Natural killer cell (primary cell): ENCODE measurements around the gene CDK3. TPM values are rescaled to one million over a fixed set of nuclear protein-coding genes. Genes with fewer than 3 reads are reported as not detected.
A peak's percentile ranks its signal among the peaks of the same experiment; 100 is the strongest.

Source experiments
- ATAC-seq, 3 donors: fragments of 150-1000 bp in 2 of 3; fragments of 200-7000 bp in 1 of 3; cut with Tn5 transposase; 1 replicate in 1 of 3; 2 replicates in 2 of 3; pipeline ENCODE4 v1.10.0; 2021; ENCODE audit warnings: mild to moderate bottlenecking in 2 of 3, moderate library complexity in 2 of 3
- DNase-seq, 2 donors: peaks; one replicate each; pipeline versions ENCODE4 v3.0.0 to v3.0.0-alpha.2; 2013 to 2021; ENCODE audit warnings: mixed read lengths in 1 of 2
- H3K27ac ChIP-seq: one replicate; pipeline ENCODE4 v1.5.1; 2013; ENCODE audit warnings: mild to moderate bottlenecking, low read length
- H3K27me3 ChIP-seq: one replicate; pipeline ENCODE4 v1.6.1; 2013; ENCODE audit warnings: low read length; ENCODE audit not compliant: control insufficient read depth, insufficient read depth
- H3K36me3 ChIP-seq: one replicate; pipeline ENCODE4 v1.6.1; 2013; ENCODE audit warnings: low read length; ENCODE audit not compliant: control insufficient read depth, insufficient read depth
- H3K4me1 ChIP-seq: one replicate; pipeline ENCODE4 v1.6.1; 2013; ENCODE audit warnings: low read length; ENCODE audit not compliant: control insufficient read depth, insufficient read depth
- H3K4me3 ChIP-seq: one replicate; pipeline ENCODE4 v1.5.1; 2013; ENCODE audit warnings: low read length
- H3K9me3 ChIP-seq: one replicate; pipeline ENCODE4 v1.6.1; 2013; ENCODE audit warnings: low read length; ENCODE audit not compliant: control insufficient read depth, insufficient read depth
- H3K27ac Mint-ChIP-seq, 2 donors: one replicate each; pipeline ENCODE4 v1.8.0; 2022; ENCODE audit warnings: mild to moderate bottlenecking in 2 of 2, mixed read lengths in 2 of 2, moderate library complexity in 1 of 2
- H3K27me3 Mint-ChIP-seq, 2 donors: one replicate each; pipeline ENCODE4 v1.8.0; 2022; ENCODE audit warnings: low read depth in 2 of 2, mixed read lengths in 2 of 2
- H3K36me3 Mint-ChIP-seq: one replicate; pipeline ENCODE4 v1.8.0; 2022; ENCODE audit warnings: mixed read lengths
- H3K4me1 Mint-ChIP-seq, 2 donors: one replicate each; pipeline ENCODE4 v1.8.0; 2022; ENCODE audit warnings: mixed read lengths in 2 of 2
- H3K4me3 Mint-ChIP-seq: one replicate; pipeline ENCODE4 v1.8.0; 2022; ENCODE audit warnings: mild to moderate bottlenecking, moderate library complexity, mixed read lengths
- H3K9me3 Mint-ChIP-seq, 2 donors: one replicate each; pipeline ENCODE4 v1.8.0; 2022; ENCODE audit warnings: mixed read lengths in 2 of 2
- WGBS: methylation state at CpG from one replicate; pipeline ENCODE4 v1.1.7; 2013; ENCODE audit warnings: missing lambda C conversion rate; ENCODE audit not compliant: insufficient coverage; 5-methylcytosine and 5-hydroxymethylcytosine counted together
- intact Hi-C: fragments of 100-400 bp; cut with micrococcal nuclease; formaldehyde crosslinking; loops from one replicate; pipeline ENCODE4 v1.14.2; 2022
- total RNA-seq, 4 donors: library from RNA; stranded (reverse); fragments of 120-200 nt in 1 of 4; gene quantifications; one replicate each; pipeline versions ENCODE4 v1.2.3 to v1.2.4, GENCODE V29; 2013 to 2022
- TF ChIP-seq, protein P1 (sequence below): fragments of 200-600 bp; IDR thresholded peaks from one replicate; pipeline ENCODE4 v1.8.0; 2022; ENCODE audit warnings: antibody characterized with exemption

CDK3 gene
- total RNA-seq, 3 donors from 2014 or later (not counting 1 experiment from before 2014, with no cell fraction given), result 5.5 to 13.6 (median 13.5) TPM

DNA sequence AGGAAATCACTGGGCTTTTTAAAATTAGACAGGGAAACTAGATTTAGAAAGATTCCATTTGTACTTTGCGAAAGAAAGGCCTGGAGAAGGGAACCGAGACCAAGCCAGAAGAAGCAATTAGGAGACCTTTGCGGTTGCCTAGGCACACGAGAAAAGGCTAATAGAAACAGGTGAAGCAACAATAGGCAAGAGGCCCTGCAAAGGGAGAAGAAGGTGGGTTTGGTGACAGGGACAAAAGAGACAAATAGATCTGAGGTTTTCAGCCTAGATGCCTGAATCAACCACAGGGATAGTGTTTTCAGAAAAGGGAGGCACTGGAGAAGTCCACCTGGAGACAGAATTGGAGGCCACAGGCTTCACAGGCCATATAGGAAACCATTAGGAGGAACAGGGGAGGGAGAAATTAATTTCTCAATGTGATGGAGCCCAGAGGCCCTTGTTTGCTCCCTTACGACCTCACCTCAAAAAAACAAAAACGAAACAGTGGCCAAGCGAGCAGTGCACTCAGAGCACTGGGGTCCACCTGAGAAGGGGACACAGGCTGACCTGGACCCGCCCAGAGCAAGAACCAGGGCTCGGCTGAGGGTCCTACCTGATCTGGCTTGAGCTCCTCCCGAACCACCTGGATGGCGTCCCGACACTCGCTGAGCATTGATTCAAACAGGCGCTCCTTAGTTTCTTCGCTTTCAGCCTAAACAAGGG lies 49.3 kb downstream of the CDK3 start:
- H3K4me1 ChIP-seq, result no peaks in the 10 kb centered on the region
- H3K9me3 ChIP-seq, result no peaks in the 10 kb centered on the region
- no peak overlapping the region for H3K4me3 ChIP-seq
- H3K27ac ChIP-seq, result no peak overlapping the region
- peaks cover 79% of the 10 kb centered on the region for H3K36me3 ChIP-seq
- WGBS, result 97% methylated on average over 15 of the region's 15 CpGs
- Mint-ChIP-seq H3K36me3 (peaks cover 28% of the 10 kb centered on the region), H3K27ac (peak overlapping the region in 1 of 2 donors; percentile 33), H3K9me3 (no peaks in the 10 kb centered on the region), H3K4me1 (peaks cover 0 to 15% of the 10 kb centered on the region in 2 donors), H3K4me3 (no peak overlapping the region), H3K27me3 (no peaks in the 10 kb centered on the region)
- ATAC-seq (no peak), DNase-seq (no peak)
- H3K27me3 ChIP-seq, result no peaks in the 10 kb centered on the region
- intact Hi-C loops, result no loop called here
- TF ChIP-seq, protein P1, sequence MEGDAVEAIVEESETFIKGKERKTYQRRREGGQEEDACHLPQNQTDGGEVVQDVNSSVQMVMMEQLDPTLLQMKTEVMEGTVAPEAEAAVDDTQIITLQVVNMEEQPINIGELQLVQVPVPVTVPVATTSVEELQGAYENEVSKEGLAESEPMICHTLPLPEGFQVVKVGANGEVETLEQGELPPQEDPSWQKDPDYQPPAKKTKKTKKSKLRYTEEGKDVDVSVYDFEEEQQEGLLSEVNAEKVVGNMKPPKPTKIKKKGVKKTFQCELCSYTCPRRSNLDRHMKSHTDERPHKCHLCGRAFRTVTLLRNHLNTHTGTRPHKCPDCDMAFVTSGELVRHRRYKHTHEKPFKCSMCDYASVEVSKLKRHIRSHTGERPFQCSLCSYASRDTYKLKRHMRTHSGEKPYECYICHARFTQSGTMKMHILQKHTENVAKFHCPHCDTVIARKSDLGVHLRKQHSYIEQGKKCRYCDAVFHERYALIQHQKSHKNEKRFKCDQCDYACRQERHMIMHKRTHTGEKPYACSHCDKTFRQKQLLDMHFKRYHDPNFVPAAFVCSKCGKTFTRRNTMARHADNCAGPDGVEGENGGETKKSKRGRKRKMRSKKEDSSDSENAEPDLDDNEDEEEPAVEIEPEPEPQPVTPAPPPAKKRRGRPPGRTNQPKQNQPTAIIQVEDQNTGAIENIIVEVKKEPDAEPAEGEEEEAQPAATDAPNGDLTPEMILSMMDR, result no peak

DNA sequence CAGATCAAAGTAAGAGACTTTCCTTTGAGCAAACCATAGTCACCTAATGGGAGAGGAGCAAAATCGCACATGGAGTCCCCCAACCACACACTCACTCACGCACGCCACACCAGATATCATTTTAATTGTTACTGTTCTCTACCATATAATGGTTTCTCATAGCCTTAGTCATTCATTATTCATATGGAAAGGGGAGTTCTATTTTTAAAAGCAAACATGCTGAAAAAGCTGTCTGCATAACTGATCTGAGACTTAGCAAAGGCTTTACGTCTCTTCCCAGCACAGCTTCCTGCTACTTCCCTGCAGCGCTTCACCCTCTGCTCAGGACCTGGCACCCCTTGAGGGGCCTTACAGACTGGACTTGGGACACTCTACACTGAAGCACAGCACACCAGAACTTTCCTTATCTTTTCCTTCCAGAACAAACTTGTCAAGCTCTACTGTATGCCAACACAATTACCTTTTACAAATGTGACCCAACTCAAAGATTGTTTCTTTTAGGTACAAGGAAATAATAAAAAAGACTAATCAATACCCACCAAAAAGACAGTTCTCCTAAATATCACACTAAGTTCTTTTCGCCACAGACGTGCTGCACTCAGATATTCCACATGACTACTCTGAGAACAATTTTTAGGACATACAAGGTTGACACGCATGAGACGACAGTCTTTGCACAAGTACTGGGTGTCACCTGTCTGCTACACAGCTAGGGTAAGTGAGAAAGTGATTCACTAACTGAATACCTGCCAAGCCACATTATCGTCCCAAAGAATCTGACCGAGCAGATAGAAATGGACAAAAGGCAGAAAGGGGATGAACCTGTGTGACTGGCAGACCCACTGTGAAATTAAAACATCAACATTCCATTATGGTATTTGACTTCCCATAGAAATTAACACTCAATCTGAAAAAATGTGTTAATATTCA lies 50.1 kb downstream of the CDK3 start:
- Histone ChIP-seq H3K36me3 (peaks cover 76% of the 10 kb centered on the region), H3K4me3 (no peak overlapping the region), H3K27me3 (no peaks in the 10 kb centered on the region), H3K9me3 (no peaks in the 10 kb centered on the region), H3K27ac (no peak overlapping the region), H3K4me1 (no peaks in the 10 kb centered on the region)
- Mint-ChIP-seq H3K9me3 (no peaks in the 10 kb centered on the region), H3K27ac (peak overlapping the region in 1 of 2 donors; percentile 22), H3K4me1 (peaks cover 0 to 15% of the 10 kb centered on the region in 2 donors), H3K36me3 (peaks cover 28% of the 10 kb centered on the region), H3K27me3 (no peaks in the 10 kb centered on the region), H3K4me3 (no peak overlapping the region)
- DNase-seq (no peak), ATAC-seq (no peak)
- WGBS, result 94% methylated on average over 11 of the region's 11 CpGs
- intact Hi-C loops, result no loop called here
- TF ChIP-seq, protein P1, result no peak

DNA sequence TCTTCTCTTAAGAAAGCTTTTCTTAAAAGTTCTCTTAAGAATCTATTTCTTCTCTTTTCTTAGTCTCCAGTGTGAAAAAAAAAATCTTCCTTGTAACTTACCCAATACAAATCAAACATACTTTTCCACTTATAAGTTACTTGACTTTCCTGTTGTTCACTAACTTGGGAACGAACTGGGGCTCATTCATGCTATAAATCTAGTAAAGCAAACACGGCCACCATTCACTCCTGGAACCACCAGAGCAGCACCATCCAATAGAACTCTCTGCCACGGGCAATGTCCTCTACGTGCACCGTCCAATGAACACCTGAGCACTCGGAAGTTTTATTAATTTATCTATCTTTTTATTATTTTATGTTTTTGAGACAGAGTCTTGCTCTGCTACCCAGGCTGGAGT lies 50.9 kb downstream of the CDK3 start:
- intact Hi-C loops, result no loop called here
- no peaks in the 10 kb centered on the region for H3K9me3 ChIP-seq
- H3K36me3 Mint-ChIP-seq, result peaks cover 35% of the 10 kb centered on the region
- H3K4me1 ChIP-seq, result no peaks in the 10 kb centered on the region
- TF ChIP-seq, protein P1, result no peak
- H3K9me3 Mint-ChIP-seq, result no peaks in the 10 kb centered on the region
- H3K27ac Mint-ChIP-seq, result peak overlapping the region in 1 of 2 donors; percentile 22
- ATAC-seq (no peak), DNase-seq (no peak)
- no peak overlapping the region for H3K4me3 ChIP-seq
- no peaks in the 10 kb centered on the region for H3K27me3 ChIP-seq
- H3K27ac ChIP-seq, result no peak overlapping the region
- H3K4me3 Mint-ChIP-seq, result no peak overlapping the region
- peaks cover 76% of the 10 kb centered on the region for H3K36me3 ChIP-seq
- peaks cover 0 to 15% of the 10 kb centered on the region in 2 donors for H3K4me1 Mint-ChIP-seq
- 95% methylated on average over 4 of the region's 6 CpGs for WGBS
- H3K27me3 Mint-ChIP-seq, result no peaks in the 10 kb centered on the region
